Fibroblast of lung (primary cell): ENCODE results near the gene MYL4. TPM values are rescaled to one million over a fixed set of nuclear protein-coding genes. Genes with fewer than 3 reads are reported as not detected.
A peak's percentile ranks its signal among the peaks of the same experiment; 100 is the strongest.

Experiments used
- DNase-seq, 2 donors: peaks; one replicate each; pipeline versions ENCODE4 v3.0.0 to v3.0.0-alpha.2; 2010; ENCODE audit warnings: low read depth in 2 of 2
- H2AFZ ChIP-seq: 2 replicates; pipeline ENCODE4 v1.5.1; 2012; ENCODE audit warnings: low read length, control low read depth, inconsistent platforms
- H3K27ac ChIP-seq: 2 replicates; pipeline ENCODE4 v1.5.1; 2011; ENCODE audit warnings: low read length, control low read depth; ENCODE audit not compliant: insufficient read depth
- H3K27me3 ChIP-seq: 2 replicates; pipeline ENCODE4 v1.5.1; 2011; ENCODE audit warnings: mild to moderate bottlenecking, low read length; ENCODE audit not compliant: control insufficient read depth, insufficient read depth
- H3K36me3 ChIP-seq: 2 replicates; pipeline ENCODE4 v1.5.1; 2011; ENCODE audit warnings: low read length; ENCODE audit not compliant: control insufficient read depth, insufficient read depth
- H3K4me1 ChIP-seq: 2 replicates; pipeline ENCODE4 v1.5.1; 2011; ENCODE audit warnings: low read length; ENCODE audit not compliant: control insufficient read depth, insufficient read depth; ENCODE audit errors: extremely low read depth
- H3K4me2 ChIP-seq: 2 replicates; pipeline ENCODE4 v1.5.1; 2011; ENCODE audit warnings: low read length, control low read depth; ENCODE audit not compliant: insufficient read depth; ENCODE audit errors: extremely low read depth
- H3K4me3 ChIP-seq, 4 experiments: fragments of 200-600 bp in 1 of 4; sonication (generic) in 1 of 4; replicated peaks in 1 of 4; 2 replicates each; pipeline ENCODE4 v1.5.1; 2011 to 2016; ENCODE audit warnings: low read length in 4 of 4, low read depth in 3 of 4, mild to moderate bottlenecking in 3 of 4, control low read depth in 2 of 4, inconsistent platforms in 1 of 4, mixed read lengths in 1 of 4; ENCODE audit not compliant: insufficient read depth in 1 of 4; ENCODE audit errors: control extremely low read depth in 1 of 4
- H3K79me2 ChIP-seq: 2 replicates; pipeline ENCODE4 v1.5.1; 2012; ENCODE audit warnings: mild to moderate bottlenecking, low read length, inconsistent platforms; ENCODE audit not compliant: control insufficient read depth, insufficient read depth
- H3K9ac ChIP-seq: 2 replicates; pipeline ENCODE4 v1.5.1; 2011; ENCODE audit warnings: mild to moderate bottlenecking, low read length, control low read depth; ENCODE audit not compliant: insufficient read depth
- H3K9me3 ChIP-seq: 2 replicates; pipeline ENCODE4 v1.5.1; 2012; ENCODE audit warnings: low read depth, low read length; ENCODE audit not compliant: control insufficient read depth, insufficient read depth
- H4K20me1 ChIP-seq: 2 replicates; pipeline ENCODE4 v1.5.1; 2011; ENCODE audit warnings: low read length; ENCODE audit not compliant: control insufficient read depth, insufficient read depth; ENCODE audit errors: extremely low read depth
- EZH2 ChIP-seq: IDR thresholded peaks from 2 replicates; pipeline ENCODE4 v1.5.1; 2012; ENCODE audit warnings: low read length, control low read depth, mild to moderate bottlenecking; ENCODE audit errors: missing control alignments
- polyA plus RNA-seq, 2 donors: library from polyadenylated mRNA; depleted of rRNA in 1 of 2; stranded (reverse) in 1 of 2; unstranded in 1 of 2; fragments of >200 nt; gene quantifications; 2 replicates each; pipeline ENCODE4 v1.2.1, GENCODE V29; 2011 to 2012; ENCODE audit warnings: missing spikeins in 1 of 2
- total RNA-seq: library from RNA; depleted of rRNA; stranded (reverse); fragments of >200 nt; gene quantifications from 2 replicates; pipeline ENCODE4 v1.2.1, GENCODE V29; 2014
- TF ChIP-seq, protein P1 (sequence below), 2 donors: IDR thresholded peaks in 1 of 2; conservative IDR thresholded peaks in 1 of 2; 1 replicate in 1 of 2; 2 replicates in 1 of 2; pipeline ENCODE4 v1.5.1; 2011 to 2012; ENCODE audit warnings: low read length in 2 of 2, control low read depth in 1 of 2, inconsistent platforms in 1 of 2, low read depth in 1 of 2, mild to moderate bottlenecking in 1 of 2

The MYL4 gene
- total and polyA plus RNA-seq, 2 donors (not counting 1 experiment from before 2014, with no cell fraction given) = 1.3 TPM; not detected in 1

- Histone ChIP-seq H3K27me3 (no peaks in the 10 kb centered on the region), H3K9ac (no peak overlapping the region), H3K79me2 (no peaks in the 10 kb centered on the region), H2AFZ (no peak overlapping the region), H3K4me3 (no peak overlapping the region), H3K9me3 (no peaks in the 10 kb centered on the region), H3K4me2 (no peak overlapping the region), H3K36me3 (no peaks in the 10 kb centered on the region), H3K27ac (no peak overlapping the region), H3K4me1 (peaks cover 21% of the 10 kb centered on the region), H4K20me1 (no peaks in the 10 kb centered on the region)
- no peak for DNase-seq
- TF ChIP-seq, protein P1, sequence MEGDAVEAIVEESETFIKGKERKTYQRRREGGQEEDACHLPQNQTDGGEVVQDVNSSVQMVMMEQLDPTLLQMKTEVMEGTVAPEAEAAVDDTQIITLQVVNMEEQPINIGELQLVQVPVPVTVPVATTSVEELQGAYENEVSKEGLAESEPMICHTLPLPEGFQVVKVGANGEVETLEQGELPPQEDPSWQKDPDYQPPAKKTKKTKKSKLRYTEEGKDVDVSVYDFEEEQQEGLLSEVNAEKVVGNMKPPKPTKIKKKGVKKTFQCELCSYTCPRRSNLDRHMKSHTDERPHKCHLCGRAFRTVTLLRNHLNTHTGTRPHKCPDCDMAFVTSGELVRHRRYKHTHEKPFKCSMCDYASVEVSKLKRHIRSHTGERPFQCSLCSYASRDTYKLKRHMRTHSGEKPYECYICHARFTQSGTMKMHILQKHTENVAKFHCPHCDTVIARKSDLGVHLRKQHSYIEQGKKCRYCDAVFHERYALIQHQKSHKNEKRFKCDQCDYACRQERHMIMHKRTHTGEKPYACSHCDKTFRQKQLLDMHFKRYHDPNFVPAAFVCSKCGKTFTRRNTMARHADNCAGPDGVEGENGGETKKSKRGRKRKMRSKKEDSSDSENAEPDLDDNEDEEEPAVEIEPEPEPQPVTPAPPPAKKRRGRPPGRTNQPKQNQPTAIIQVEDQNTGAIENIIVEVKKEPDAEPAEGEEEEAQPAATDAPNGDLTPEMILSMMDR (conservative IDR thresholded peaks at IDR 0.05 in 1 of 2, IDR thresholded peaks at IDR 0.05 in 1 of 2; ENCODE audit: low read depth in 1 of 2, low read length in 2 of 2) = no peak
- TF ChIP-seq EZH2 = no peak
Measured at GRCh38 chr17:47264166-47264565, 55.0 kb downstream of the MYL4 start.

GRCh38 chr17:47265983-47266541, 56.9 kb downstream of the MYL4 start:
- peak; percentile 34 to 85 for DNase-seq
- Histone ChIP-seq H3K4me1 (peaks cover 21% of the 10 kb centered on the region), H3K79me2 (no peaks in the 10 kb centered on the region), H4K20me1 (no peaks in the 10 kb centered on the region), H3K27me3 (no peaks in the 10 kb centered on the region), H3K9ac (no peak overlapping the region), H3K4me2 (no peak overlapping the region), H3K36me3 (no peaks in the 10 kb centered on the region), H2AFZ (no peak overlapping the region), H3K9me3 (no peaks in the 10 kb centered on the region), H3K4me3 (no peak overlapping the region), H3K27ac (peak overlapping the region; percentile 76)
- no peak for TF ChIP-seq EZH2
- TF ChIP-seq, protein P1 (conservative IDR thresholded peaks at IDR 0.05 in 1 of 2, IDR thresholded peaks at IDR 0.05 in 1 of 2; ENCODE audit: low read depth in 1 of 2, low read length in 2 of 2) = no peak

DNA sequence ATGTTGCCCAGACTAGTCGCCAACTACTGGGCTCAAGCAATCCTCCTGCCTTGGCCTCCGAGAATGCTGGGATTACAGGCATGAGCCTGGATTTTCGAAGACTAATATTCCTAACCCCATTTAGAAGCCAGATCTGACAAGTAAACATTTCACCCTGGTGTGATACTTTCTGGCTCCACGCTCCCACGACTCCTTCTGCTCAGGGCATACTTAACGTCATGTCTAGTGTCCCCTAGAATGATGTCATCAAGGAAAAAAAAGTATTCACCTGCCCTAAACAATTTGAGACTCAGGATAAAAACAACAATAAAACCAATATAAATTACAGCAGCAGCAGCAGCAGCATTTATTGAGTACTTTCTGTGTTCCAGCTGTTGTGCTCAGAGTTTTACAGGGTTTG, 57.6 kb downstream of the MYL4 start:
- Histone ChIP-seq H3K79me2 (no peaks in the 10 kb centered on the region), H2AFZ (no peak overlapping the region), H3K4me3 (no peak overlapping the region), H3K27ac (peak overlapping the region; percentile 76), H3K9me3 (no peaks in the 10 kb centered on the region), H3K9ac (peak overlapping the region; percentile 47), H3K27me3 (no peaks in the 10 kb centered on the region), H3K4me1 (peaks cover 21% of the 10 kb centered on the region), H3K36me3 (no peaks in the 10 kb centered on the region), H3K4me2 (peak overlapping the region; percentile 16), H4K20me1 (no peaks in the 10 kb centered on the region)
- peak; percentile 39 to 51 for DNase-seq
- no peak for TF ChIP-seq EZH2
- TF ChIP-seq, protein P1 (conservative IDR thresholded peaks at IDR 0.05 in 1 of 2, IDR thresholded peaks at IDR 0.05 in 1 of 2; ENCODE audit: low read depth in 1 of 2, low read length in 2 of 2) = no peak
